Stromal cell of bone marrow (primary cell): ENCODE measurements around the gene ETFB.

Experiments
- DNase-seq: peaks from one replicate; pipeline ENCODE4 v3.0.0-alpha.2; 2012; ENCODE audit warnings: low read depth

The ETFB gene

DNA sequence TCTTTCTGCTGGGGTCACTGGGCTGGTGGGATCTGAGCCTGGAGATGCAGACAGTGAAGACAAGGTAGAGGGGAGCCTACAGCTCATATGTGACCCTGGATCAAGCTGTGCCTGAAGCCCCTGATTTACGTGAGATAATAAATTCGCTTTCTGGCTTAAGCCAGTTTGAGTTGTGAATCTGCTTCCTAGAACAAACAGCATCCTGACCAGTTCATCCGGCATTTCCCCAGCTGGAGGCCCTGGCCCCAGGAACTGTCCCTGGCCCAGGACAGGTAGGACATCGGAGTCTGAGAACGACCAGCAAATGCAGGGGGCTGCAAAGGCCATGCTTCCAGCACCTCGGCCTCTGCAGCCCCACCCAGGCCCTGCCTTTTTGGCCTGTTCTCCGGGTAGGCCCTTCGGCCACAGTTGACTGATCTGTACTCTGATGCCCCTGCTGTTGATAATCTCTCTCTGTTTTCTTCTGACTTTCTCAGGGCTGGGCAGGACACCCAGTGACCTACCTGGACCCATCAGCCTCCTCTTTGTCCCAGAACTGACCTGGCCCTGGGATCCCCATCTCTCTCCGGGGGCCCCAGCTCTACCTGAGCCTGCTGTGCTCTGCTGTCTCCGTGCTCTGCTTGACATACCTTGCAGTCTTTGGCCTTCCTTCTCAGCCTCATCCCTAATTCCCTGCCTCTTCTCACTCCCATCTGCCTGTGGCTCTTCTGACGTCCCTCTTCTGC, 14.8 kb downstream of the ETFB start:
- no peak for DNase-seq

DNA sequence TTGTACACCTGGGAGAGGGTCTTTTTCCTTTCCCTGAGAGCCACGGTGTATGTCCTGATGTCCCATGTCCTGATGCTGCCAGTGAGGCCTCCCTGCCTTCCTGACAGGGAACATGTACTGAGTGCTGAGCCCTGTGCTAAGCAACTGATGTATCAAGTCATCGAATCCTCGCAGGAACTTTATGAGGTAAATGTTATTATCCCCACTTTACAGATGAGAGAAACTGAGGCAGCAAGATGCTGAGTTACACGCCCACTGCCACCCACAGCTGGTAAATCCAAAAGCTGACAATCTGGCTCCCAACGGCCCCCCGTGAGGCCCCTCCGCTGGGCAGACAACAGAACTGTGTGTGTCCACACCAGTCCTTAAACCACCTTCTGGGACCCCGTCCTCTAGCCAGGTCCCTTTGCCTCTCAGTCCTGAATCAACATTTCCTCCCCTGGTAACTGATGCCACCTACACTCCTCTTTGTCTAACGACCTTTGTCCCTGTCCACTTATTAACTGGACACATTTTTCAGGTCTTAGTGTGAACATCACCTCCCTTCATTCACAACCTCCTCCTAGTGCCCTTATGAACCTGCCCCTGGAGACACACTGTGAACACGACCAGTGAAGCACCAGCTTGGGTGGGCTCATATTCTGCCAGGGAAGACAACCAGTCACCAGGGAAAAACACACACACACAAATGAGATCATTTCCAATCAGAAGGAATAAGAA, 18.8 kb downstream of the ETFB start:
- no peak for DNase-seq

DNA sequence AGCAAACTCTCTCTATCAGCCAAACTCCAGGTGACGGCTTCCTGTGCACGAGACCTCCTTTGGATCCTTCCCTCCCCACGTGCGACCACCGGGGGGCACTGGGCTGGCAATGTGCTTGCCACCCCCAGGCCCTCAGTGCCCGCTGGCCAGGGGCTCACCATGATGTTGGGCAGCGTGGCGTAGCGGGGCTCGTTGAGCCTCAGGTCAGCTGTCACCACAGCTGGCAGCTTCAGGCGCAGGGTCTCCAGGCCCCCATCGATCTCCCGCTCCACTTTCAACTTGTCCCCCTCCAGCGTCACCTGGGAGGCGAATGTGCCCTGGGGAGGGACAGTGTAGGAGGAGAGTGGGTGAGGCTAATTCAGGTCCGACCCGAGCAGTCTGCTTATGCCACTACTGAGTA, 19.4 kb downstream of the ETFB start:
- no peak for DNase-seq

DNA sequence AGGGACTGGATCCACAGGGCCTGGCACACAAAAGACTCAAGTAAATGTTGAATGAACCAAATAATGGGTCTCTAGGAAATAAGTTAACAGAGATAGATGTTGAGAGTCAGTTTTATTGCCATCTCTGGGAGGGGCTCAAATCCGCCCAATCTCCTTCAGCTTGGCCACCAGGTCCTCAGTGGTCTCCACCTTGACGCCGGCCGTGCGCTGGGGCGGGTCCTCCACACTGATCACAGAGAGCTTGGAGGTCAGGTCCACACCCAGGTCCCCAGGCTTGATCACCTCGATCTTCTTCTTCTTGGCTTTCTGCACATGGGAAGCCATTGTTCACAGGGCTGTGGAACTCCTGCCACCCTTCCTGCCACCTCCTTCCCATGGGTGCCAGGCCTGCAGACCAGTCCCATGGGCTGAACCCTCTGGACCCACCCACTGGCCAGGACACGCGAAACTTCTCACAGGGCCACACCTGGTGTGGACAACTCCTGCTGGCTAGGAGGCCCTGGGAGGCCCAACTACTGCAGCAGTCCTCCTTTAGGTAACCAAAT, 21.0 kb downstream of the ETFB start:
- DNase-seq, result no peak

DNA sequence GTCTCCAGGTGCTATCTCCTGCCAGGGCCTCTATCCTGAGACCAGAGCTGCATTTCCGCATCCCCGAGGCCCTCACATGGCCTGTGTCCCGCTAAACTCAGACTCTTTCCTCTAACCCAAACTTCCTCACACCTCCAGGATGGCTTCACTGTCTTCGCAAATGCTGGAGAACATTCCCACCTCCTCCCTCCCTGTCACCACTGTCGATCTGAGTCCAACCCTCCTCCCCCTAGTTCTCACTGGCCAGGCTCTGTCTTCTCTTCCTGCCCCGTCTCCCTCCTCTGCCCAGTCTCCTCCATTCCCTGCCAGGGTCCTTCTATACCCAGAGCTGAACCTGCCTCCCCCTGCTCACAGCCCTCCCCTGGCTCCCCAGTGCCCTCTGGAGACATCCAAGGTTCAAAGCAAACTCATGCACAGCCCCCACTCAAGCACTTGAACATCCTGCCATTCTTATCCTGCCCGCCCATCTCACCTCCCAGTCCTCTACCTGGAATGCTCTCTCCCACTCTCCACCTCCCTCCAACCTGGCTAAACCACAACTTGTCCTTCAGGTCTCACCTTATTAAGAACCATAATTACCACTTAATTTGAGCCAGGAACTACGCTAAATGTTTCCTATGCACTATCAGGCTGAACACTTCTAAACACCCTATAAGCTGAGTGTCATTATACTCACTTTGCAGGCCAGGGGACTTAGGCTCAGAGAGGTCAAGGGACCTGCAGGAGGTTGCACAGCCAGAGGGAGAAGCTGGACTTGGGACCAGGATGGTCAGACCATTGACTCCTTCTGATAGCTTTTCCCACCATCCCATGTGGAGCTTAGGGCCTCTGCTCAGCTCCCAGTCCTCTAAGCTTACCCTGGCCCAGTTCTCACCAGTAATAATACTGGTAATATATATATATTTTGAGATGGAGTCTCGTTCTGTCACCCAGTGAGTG, 23.3 kb downstream of the ETFB start:
- no peak for DNase-seq

DNA sequence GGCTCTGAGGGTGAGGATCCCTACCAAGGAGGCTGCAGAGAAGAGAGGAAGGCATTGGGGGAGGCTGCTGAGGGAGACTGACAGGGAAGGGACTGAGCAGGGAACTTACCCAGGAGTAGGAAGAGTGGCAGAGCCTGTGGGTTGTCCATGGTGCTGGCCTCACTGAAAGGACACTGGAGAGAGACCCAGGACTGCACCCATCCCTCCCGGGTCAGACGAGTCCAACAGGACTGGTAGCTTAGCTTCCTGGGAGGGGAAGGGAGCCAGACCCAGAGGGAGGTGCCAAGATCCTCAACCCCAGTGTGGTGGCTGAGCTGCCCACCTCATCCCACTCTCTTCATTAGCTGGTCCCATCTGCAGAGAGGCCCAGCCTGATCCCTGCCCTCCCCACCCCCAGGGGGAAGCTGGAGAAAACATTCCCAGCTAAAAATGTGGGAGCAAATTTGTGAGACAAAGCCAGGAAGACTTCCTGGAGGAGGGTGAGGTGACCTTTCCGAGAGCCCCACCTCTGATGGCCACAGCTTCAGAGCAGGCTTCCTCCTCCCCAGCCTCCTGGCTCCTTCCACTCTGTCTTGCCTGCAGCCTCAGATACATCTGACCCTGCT, 24.1 kb downstream of the ETFB start, which contains the start of gene VSIG10L:
Gene VSIG10L (minus strand): TSS at position 164 of the 605 bp plus-strand sequence. CDS start 15 bp downstream, at position 149.
- no peak for DNase-seq

DNA sequence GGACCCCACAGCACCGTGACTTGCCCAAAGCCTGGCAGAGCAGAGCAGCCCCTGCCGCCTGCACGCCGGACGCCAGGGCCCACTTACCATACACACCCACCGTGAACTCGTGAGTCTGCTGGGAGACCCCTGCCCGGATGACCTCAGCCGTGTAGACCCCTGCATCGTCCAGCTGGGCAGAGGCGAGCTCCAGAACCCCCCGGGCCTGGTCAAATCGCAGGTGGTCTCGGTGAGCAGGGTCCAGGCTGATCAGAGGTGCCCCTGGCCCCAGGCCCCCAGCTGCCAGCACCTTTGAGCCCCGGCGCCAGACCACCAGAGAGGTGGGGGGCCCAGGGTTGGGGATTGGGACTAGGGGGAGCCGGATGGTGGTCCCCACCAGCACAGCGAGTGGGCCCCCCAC, 25.1 kb downstream of the ETFB start:
- DNase-seq, result no peak

DNA sequence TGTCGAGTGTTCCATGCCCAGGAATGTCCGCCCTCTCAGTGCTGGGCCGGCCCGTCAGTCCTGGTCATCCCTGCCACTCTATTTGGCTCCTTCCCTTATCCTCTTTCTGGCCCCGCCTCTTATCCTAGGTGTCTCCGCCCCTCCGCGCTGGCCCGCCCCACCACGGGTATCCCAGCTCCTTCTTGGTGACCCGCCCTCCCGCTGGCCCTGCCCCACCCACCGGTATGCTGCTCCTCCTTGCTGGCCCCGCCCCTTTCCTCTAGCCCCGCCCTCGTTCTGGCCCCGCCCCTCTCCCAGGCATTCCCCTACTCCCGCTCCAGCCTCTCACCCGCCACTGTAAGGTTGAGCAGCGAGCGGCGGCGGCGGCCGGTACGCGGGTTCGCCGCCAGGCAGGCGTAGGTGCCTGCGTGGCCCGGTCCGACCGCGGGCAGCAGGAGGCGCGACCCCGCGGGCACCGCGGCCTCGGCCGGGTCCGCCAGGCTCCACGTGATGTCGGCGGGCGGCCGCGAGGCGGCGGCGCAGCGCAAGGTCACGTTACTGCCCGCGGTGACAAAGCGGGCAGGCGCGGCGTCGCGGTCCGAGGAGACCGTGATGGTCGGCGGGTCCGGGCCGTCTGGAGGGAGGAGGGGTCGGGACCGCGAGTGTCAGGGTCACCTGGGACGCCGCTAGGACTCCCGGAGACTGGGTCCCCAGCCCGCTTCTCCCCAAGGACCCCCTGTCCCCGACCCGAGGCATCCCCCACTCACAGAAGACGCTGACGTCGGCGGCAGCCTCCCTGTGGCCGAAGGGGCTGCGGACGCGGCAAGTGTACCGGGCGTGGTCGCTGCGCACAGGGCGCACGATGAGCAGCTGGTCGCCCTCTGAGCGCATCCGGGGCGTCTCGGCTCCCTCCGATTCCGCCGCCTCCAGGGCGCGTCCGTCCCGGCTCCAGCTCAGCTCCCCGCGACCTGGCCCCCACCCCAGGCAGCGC, 26.2 kb downstream of the ETFB start:
- peak; percentile 94 for DNase-seq

DNA sequence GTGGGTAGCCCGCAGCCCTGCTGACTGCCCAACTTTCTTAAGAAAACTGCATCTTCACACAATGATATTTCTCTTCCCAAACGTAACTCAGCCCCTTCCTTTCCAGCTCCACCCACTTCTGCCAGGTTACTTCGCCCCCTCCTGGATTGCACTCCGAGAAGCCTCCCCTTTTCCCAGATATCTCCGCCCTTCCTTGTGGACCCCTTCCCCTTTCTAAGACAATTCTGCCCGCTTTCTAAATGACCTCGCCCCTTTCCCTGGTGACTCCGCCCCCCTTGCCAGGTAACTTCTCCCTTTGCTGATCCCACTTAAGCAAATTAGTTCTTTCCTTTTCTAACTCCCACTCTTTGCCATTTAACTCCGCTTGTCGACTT, 26.9 kb downstream of the ETFB start:
- no peak for DNase-seq

DNA sequence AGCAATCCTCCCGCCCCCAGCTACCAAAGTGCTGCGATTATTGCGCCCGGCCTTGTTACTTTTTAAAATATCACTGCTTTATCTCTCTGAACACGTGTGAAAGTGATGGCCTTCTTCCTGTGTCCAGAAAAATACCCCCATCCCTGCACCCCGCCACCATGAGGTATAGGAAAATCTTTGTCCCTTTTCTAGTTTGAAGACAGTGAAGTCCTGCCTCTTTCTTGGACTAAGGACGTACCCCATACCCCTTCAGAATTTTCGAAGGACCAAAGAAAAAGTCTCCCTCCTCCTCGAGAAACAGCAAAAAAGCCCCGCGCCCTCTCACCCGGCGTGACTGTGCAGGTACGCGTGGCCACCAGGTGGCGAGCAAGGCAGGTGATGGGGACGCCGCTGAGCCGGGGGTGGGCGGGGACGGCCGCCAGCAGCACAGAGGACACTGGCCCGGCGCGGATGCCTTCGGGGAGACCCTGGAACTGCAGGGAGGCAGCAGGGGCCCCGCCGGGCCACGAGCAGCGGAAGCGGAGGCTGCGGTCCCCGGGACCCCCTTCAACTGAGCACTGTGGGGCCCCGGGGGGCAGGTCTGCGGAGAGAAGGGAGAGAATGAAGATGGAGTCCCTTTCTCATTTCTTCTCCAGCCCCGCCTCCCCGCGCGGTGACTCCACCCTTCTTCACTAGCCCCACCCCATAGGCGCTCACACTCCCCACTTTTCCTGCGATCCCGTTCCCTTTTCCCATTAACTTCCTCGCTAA, 27.4 kb downstream of the ETFB start:
- DNase-seq, result peak; percentile 63

DNA sequence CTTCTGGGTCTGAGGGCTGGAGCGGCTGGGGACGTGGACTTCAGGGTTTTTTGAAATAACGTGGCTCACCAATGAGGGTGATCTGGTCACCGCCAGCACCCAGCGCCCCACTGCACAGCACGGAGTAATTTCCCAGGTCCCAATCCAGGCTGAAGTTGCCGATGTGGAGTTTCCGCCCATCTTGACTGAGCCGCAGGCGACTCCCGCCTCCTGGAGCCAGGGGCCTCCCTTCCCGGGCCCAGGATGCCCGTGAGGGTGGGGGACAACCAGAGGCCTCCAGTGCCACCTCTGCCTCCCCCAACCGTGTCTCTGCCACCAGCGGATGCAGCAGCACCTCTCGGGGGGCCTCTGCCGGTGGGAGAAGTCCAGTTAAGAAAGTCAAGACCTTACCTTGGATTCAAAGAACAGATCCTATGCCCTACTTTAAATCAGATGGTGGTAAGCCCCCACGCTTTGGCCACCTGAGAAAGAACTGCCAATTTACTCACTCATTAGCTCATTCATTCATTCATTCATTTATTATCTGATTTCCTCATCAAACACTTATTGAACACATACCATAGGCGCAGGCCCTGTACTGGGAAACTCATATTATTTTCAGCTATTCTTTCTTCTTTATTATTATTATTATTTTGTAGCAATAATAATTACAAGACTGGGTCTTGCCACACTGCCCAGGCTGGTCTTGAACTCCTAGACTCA, 28.2 kb downstream of the ETFB start:
- no peak for DNase-seq

DNA sequence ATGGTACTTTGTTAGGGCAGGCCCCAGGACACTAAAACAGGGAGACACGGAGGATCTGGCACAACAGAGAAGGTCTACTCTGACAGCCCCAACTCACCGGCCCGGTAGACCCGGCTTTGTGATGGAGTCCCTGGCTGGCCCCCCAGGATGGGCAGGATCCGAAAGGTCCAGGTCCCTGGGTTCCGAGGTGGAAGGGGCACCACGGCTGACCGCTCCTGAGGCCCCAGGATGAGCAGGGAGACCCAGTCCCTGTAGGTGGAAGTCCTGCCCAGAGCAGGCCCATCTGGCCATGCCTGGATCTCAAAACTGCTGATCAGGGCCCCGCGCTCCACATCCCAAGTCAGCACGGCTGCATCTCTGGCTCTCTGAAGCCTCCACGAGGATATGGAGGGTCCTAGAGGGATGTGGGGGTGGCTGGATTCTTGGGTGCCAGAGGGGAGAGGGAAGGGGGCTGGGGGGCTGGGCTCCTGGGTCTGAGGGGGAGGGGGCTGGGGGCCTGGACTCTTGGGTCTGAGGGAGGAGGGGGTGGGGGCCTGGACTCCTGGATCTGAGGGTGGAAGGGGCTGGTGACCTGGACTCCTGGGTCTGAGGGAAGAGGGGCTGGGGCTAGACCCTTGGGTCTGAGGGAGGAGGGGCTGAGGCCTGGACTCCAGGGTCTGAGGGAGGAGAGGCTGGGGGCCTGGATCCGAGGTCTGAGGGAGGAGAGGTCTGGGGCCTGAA, 28.9 kb downstream of the ETFB start:
- DNase-seq, result no peak

DNA sequence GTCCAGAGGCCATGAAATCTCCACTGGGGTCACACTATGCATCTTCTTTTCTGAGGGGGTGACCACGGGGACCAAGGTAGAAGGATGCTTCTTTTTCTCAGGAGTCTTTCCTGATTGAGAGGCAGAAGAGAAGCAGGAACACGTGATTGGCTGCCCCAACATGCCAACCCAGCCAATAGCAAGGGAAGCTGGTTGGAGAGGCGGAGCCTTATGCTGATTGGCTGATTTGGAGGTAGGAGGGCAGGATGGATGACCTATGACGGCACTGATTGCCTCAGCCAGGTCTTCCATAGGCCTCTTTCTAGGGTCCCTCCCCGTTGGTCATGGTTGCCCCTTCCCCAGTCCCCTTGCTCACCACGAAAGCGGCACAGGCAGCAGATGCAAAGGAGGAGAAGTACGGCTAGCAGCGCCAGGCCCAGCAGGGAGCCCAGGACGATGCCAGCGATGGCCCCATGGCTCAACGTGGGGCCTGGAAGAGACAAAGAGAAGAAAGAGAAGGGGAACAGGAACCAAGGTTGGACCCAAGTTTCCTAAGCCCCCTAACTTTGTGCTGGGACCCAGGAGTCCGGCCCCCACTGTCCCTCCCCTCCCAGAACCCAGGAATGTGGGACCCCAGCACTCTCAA, 32.2 kb downstream of the ETFB start:
- DNase-seq, result no peak

DNA sequence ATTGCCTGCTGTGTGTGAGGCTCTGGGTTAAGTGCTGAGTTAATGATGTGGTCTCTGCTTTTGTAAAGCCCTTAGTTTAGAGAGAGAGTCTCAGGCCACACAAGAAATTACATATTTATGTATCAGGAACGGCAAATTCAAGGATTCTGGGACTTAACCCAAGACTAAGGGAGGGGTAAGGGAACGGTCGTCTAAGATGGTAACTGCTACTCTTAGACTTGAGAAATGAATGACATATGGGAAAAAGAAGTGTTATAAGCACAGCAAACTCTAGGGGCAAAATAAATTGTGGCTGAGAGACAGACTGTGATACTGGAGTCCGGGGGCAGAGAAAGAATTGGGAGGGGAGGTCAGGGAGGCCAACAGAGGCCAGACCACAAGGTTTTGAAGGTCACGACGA, 34.5 kb downstream of the ETFB start:
- no peak for DNase-seq

DNA sequence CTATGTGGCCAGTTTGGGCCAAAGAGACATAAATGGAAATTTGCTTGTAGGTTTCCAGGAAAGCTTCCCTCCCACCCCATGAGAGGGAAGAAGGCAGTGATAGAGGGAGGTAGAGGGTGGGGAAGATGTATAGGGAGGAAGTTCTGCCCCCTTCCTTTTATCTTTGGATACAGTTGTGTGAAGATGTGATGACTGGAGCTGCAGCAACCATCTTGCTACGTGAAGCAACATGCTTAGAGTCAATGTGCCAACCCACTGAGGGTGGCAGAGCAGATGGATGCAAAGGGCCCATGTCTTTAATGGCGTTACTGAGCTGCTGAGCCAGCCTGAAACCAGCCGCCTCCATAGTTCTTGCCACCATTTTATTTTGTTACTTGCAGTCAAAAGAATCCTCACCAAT, 35.0 kb downstream of the ETFB start:
- DNase-seq, result no peak

DNA sequence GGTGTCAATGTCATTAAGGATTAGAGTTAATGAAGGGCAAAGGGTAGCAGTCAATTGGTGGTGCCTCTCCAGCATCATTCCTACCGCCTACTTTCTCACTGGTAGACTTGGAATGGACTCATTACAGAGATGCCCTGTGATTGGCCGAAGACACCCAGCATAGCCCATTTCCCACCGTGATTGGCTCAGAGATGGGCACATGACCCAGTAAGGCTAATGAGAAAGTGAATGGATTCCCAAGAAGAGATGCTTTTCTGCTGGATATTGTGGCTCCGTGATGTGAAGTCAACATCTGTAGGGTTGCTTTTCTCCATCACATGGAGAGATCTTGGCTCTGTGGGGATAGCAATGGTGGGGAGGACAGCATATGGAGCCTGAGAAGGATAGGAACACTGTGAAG, 35.8 kb downstream of the ETFB start:
- no peak for DNase-seq

DNA sequence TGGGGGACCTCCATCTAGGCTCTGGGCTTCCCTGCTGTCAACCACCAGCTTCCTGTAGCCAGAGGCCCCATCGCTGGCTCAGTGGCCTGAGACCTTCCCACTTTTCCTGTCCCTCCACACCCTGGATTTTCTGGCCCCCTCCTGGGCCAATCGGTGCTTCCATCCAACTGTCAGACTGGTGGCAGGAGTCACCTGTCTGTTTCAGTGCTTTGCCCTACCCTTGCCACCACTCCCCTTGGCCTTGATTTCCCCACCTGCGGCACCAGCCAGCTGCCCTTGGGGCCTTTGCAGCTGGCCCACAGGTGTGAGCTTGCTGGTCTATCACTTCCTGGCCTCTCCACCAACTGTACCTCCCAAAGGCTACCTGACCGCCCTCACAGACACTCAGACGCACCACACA, 36.8 kb downstream of the ETFB start:
- no peak for DNase-seq
